GM12875 (cell line): ENCODE measurements around the gene ZIC4.

Source experiments
- H3K4me3 ChIP-seq: one replicate; pipeline ENCODE4 v1.5.1; 2011; ENCODE audit warnings: low read depth, low read length, control low read depth
- TF ChIP-seq, protein P1 (sequence below): IDR thresholded peaks from 2 replicates; pipeline ENCODE4 v1.5.1; 2011; ENCODE audit warnings: low read depth, mild to moderate bottlenecking, control low read depth, inconsistent platforms, low read length, moderate library complexity, borderline replicate concordance; ENCODE audit not compliant: insufficient read depth

ZIC4 gene

DNA sequence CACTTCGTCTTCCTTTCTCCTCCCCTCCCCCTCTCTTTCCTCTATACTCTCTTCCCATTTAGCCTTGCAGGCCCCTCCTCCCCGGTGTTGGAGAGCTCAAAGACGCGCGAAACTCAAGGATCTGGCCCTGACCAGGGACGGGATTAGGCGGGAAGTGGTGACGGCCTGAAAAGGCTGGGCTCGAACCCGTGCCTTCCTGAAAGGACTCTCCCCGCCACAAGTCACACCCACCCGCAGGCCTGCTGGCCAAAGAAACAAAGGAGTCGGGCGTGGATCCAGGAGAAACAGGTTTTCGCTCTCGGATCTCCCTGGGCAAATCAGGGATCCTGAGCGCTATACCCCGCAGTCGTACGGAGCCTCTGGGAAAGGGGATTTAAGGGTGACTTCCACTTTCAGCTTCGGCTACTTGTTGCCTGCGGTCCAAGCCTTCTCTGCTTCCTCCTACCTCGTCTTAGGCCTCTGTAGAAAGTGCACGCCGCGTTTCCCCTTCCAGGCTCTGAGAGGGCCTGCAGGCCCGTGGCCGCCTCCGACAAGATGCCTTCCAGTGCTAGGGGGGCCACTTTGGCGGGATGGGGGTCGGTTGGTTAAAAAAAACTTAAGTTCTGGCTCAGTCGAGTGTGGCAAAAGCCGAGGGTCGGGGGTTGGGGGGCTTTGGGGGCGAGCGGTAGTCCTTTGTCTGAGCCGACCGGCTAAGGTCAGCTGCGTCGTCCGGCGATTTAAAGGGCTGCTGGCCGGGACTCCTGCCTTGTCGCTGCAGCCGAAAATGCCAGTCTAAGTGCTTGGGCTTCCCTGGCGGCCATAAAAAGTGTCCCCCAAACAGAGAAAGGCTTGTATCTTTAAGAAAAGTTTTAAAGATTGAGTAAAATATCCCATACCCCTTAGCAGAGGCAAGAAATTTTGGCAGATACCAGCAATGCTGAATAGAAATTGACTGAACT is 8.2 kb downstream of the ZIC4 start:
- H3K4me3 ChIP-seq = no peak overlapping the region
- TF ChIP-seq, protein P1, sequence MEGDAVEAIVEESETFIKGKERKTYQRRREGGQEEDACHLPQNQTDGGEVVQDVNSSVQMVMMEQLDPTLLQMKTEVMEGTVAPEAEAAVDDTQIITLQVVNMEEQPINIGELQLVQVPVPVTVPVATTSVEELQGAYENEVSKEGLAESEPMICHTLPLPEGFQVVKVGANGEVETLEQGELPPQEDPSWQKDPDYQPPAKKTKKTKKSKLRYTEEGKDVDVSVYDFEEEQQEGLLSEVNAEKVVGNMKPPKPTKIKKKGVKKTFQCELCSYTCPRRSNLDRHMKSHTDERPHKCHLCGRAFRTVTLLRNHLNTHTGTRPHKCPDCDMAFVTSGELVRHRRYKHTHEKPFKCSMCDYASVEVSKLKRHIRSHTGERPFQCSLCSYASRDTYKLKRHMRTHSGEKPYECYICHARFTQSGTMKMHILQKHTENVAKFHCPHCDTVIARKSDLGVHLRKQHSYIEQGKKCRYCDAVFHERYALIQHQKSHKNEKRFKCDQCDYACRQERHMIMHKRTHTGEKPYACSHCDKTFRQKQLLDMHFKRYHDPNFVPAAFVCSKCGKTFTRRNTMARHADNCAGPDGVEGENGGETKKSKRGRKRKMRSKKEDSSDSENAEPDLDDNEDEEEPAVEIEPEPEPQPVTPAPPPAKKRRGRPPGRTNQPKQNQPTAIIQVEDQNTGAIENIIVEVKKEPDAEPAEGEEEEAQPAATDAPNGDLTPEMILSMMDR = no peak

DNA sequence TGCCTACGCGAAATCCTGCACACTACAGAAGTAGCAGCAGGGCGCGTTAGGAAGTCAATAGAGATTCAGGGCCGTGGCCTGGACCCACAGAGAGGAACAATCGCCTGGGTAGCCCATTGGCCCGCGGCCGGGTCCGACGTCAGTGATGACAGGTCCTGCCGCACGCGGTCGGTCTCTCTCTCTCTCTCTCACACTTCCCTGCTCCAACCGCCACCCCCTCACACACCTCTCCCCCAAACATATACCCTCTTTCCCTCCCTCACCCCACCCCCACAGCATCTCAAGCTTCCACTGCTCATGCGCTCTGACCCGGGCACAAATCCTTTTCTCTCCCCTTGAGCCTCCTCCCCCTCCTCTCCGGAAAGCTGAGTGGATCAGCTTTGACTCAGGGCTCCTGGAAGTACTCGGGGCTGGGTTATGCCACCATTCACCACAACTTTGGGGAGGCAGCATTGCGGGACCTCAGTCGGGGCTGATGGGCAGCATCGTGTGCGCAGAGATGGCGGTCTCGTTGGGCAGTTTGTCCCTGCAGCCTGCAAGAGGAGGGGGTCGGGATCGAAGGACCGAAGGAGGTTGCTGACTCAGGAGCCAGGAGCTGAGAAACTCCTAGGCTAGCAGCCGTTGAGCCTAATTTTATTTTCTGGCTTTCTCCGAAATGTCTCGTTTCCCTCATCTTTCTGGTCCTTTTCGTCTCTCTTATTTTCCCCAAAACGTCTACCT is 9.0 kb downstream of the ZIC4 start:
- no peak overlapping the region for H3K4me3 ChIP-seq
- TF ChIP-seq, protein P1 = no peak

DNA sequence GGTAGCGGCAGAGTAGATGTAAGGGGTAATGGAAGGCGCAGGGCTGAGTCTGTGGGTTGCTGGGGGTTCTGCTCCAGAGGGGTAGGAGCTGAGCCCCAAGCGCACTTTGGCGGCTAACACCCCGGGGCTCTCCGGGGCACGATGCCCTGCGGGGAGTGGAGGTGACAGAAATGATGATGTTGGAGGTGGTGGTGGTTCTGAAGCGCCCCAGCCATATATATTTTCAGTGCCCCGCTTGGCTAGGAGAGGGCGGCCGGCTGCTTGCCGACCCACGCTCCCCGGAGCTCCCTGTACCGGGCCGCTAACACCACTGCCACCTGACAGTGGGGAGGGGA is 9.7 kb downstream of the ZIC4 start:
- no peak overlapping the region for H3K4me3 ChIP-seq
- TF ChIP-seq, protein P1 = no peak

DNA sequence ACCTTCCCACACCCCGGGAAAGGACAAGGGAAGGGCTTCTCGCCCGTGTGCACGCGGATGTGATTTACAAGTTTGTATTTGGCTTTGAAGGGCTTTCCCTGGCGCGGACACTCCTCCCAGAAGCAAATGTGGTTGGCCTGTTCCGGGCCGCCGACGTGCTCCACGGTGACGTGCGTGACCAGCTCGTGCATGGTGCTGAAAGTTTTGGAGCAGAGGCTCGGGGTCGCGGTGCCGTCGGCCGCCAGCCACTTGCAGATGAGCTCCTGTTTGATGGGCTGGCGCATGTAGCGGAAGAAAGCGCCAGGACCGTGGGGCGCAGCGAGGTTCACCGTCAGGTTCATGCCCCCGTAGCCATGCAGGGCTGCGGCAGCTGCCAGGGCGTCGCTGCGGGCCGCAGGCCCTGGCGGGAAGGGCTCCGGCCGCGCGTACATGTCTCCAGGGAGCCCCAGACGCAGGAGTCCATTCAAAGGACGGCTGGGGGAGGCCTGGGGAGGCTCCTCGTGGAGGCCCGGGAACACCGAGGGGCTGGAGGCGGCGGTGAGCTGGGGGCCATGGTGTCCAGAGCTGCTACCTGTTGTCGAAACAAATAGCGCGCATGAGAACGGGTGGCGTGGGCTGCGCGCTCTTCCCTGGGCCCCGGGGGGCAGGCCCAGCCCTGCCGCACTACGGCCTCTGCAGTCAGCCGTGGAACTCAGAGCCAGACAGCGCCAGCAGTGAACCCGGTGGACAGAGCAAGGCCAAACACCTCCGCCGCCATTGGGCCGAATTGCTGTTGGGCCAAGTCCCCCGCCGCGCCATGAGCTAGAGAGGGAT is 10.2 kb downstream of the ZIC4 start:
- TF ChIP-seq, protein P1 = no peak
- H3K4me3 ChIP-seq = no peak overlapping the region

DNA sequence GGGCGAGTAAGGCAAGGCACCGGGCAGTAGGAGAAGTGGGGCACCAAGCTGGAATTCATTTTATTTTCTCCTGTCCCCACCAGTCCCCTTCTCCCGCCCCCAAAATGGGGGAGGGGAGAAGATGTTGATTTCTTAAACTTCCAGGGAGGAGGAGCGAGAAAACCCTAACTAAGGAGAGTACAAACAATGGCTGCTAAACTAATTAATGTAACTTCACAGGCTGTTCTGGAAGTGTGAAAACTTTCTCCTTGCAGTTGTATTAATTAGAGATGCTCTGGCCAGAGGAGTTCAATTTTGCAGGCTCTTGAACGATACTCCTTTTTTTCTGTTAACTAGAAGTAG is 11.5 kb downstream of the ZIC4 start:
- TF ChIP-seq, protein P1 = no peak
- no peak overlapping the region for H3K4me3 ChIP-seq

DNA sequence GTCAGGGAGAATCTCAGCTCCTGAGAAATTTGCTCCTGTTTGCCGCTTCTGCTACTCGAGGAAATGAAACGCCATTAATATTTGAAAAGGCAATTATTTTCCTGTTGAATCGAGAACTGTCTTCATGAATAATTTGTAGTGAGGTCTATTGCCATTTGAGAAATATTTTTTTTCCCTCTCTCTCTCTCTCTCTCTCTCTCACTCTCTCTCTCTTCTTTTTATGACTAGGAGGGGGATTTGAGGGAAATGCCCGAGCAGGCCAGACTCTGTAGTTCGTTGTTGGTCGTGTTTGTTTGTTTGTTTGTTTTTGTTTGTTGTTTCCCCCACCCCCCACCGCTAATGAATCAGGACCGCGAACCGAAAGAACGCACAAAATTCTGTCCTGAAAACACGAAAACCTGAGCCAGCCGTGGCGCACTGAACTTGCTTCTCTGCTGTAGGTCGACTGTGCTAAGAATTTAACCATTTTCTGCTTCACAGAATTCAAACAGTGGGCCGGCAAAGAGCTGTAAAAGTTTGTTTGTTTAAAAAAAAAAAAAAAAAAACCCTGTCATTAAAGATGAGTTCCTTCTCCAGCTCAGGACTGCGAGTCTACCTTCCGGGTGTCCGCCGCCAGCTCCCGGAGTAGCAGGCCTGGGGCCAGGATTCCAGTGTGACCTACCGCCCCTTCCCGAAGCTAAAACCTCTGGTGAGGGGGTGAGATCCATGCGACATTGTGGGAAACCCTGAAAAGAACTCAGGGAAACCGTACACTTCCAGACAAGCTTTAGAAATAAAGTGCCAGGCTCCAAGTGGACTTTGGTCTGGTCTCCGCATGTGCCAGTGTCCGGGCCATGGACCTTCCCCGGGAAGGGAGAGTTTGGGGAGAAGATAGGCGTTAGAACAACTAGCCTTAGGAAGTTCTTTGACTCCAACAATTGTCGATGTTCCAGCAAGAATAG is 12.1 kb downstream of the ZIC4 start:
- TF ChIP-seq, protein P1 = no peak
- H3K4me3 ChIP-seq = no peak overlapping the region
